ENCODE data around the gene GRK2. TPM values are rescaled to one million over a fixed set of nuclear protein-coding genes. Genes with fewer than 3 reads are reported as not detected.
A peak's percentile ranks its signal among the peaks of the same experiment; 100 is the strongest.

GRK2 gene
- total and polyA plus RNA-seq, 9 of the 15 experiments (the other 6 are each of a cell fraction or from before 2014, with no cell fraction given): 0.24 to 95.8 (median 56.5) TPM

- TF ChIP-seq DEAF1 (CRISPR knock-in tag; IDR thresholded peaks at IDR 0.05) (no peak), ZSCAN32 (CRISPR knock-in tag; IDR thresholded peaks at IDR 0.05) (no peak), ZNF639 (CRISPR knock-in tag; conservative IDR thresholded peaks at IDR 0.05 in 1 of 2, IDR thresholded peaks at IDR 0.05 in 1 of 2) (peak in 1 of 2 experiments; percentile 54; a peak in 1 of 4 replicates)
Measured at GRCh38 chr11:67268081-67268961, 2.0 kb downstream of the GRK2 start (continued).

- DNase-seq (ENCODE audit: extremely low read depth in 1 of 4, low spot score in 3 of 4) (no peak), FAIRE-seq (no peak), ATAC-seq (no peak)
- no peaks in the 10 kb centered on the region for H3K9me3 ChIP-seq (replicated peaks; ENCODE audit: control insufficient read depth, insufficient read depth, low read depth, low read length)
- no TSS peak for BruUV-seq (replicated peaks)
- POLR2A ChIA-PET: interaction anchor here (0.6 to 1.6 kb wide), 4 partner anchors 14 to 246 kb away, joined by 3 to 4 read pairs (median 3); no protein-coding TSS in a partner anchor
- peak overlapping the region in 1 of 2 experiments; percentile 77; a peak in 2 of 4 replicates for H3K9ac ChIP-seq (ENCODE audit: insufficient read depth in 1 of 2, low read depth in 2 of 2, low read length in 2 of 2)
- peaks cover 62% of the 10 kb centered on the region; the same call in 2 of the 3 replicates for H3K36me3 ChIP-seq (ENCODE audit: control insufficient read depth, insufficient read depth, low read length)
- in situ Hi-C loops (cut with MboI): no loop called here
- H3K27me3 ChIP-seq (ENCODE audit: control insufficient read depth in 2 of 2, insufficient read depth in 2 of 2, low read length in 2 of 2): no peaks in the 10 kb centered on the region
- 100% methylated on average over 12 of the region's 13 CpGs for WGBS (ENCODE audit: insufficient coverage, low coverage, missing lambda C conversion rate)
- H3K4me2 ChIP-seq (ENCODE audit: insufficient read depth, low read length): no peak overlapping the region
- H3K4me1 ChIP-seq (replicated peaks in 1 of 2; ENCODE audit: control insufficient read depth in 2 of 2, insufficient read depth in 2 of 2, low read length in 2 of 2): peaks cover 34 to 73% of the 10 kb centered on the region in 2 experiments
- H3K4me3 ChIP-seq: no peak overlapping the region
- H3K79me2 ChIP-seq (ENCODE audit: control insufficient read depth, insufficient read depth, low read length): peaks cover 77% of the 10 kb centered on the region
- H2AFZ ChIP-seq (ENCODE audit: low read depth, low read length): no peak overlapping the region
- intact Hi-C loops (cut with micrococcal nuclease): no loop called here
- CTCF ChIA-PET (ENCODE audit: low intra/inter-chr PET ratio): no interaction called here
- H4K20me1 ChIP-seq (replicated peaks; ENCODE audit: control insufficient read depth, insufficient read depth, low read length): peaks cover 20% of the 10 kb centered on the region; the same call in 1 of the 2 replicates
- TF ChIP-seq RBFOX2 (IDR thresholded peaks at IDR 0.05; ENCODE audit: low read depth, low read length): peak; percentile 49; the same call in 1 of the 2 replicates
- TF ChIP-seq ZNF609 (CRISPR knock-in tag; IDR thresholded peaks at IDR 0.05; ENCODE audit: borderline replicate concordance): no peak
- TF ChIP-seq TCF7L2 (IDR thresholded peaks at IDR 0.05; ENCODE audit: low read depth, low read length): no peak
- peak; percentile 27; the same call in 1 of the 2 replicates for TF ChIP-seq POLR2G (IDR thresholded peaks at IDR 0.05; ENCODE audit: low read depth, low read length)
- no peak overlapping the region for H3K27ac ChIP-seq (ENCODE audit: extremely low read depth, low read depth, low read length)
- H3K9me1 ChIP-seq (ENCODE audit: control insufficient read depth, insufficient read depth, low read length): peaks cover 7% of the 10 kb centered on the region
Measured at GRCh38 chr11:67268962-67269268, 2.6 kb downstream of the GRK2 start.

All from K562 (cell line).